OCI-LY1 (cell line): ENCODE measurements around the gene SP6.

Experiments
- EZH2 ChIP-seq: fragments of 200-600 bp; sonication (generic), shearing (Covaris generic); IDR thresholded peaks from 2 replicates; pipeline ENCODE4 v1.8.0; 2017; ENCODE audit warnings: borderline replicate concordance, mixed run types, mild to moderate bottlenecking, antibody characterized with exemption, low read length, moderate library complexity, mixed read lengths
- TF ChIP-seq, protein P1 (sequence below): fragments of 200-600 bp; sonication (generic), shearing (Covaris generic); IDR thresholded peaks from 2 replicates; pipeline ENCODE4 v1.5.1; 2017; ENCODE audit warnings: mild to moderate bottlenecking, antibody characterized with exemption, low read length, moderate library complexity, mixed read lengths

DNA sequence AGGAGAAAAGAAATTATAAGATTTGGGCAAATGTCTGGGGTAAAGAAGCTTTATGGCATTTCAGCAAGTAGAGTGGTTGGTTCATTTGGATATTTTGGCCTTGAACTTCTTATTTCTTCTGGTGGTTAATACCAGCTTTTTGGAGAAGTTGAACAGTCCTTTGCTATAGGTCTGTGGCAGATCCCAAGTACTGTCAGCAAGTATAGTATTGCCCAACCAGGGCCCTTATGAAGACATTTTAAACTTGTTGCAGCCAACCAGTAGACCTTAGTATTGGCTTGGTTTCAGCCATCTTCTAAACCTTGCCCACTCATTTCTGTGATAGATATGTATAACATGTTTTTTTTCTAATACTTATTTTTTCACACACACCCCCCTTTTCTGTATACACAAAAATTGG lies 47.3 kb upstream of the SP6 start:
- TF ChIP-seq, protein P1, sequence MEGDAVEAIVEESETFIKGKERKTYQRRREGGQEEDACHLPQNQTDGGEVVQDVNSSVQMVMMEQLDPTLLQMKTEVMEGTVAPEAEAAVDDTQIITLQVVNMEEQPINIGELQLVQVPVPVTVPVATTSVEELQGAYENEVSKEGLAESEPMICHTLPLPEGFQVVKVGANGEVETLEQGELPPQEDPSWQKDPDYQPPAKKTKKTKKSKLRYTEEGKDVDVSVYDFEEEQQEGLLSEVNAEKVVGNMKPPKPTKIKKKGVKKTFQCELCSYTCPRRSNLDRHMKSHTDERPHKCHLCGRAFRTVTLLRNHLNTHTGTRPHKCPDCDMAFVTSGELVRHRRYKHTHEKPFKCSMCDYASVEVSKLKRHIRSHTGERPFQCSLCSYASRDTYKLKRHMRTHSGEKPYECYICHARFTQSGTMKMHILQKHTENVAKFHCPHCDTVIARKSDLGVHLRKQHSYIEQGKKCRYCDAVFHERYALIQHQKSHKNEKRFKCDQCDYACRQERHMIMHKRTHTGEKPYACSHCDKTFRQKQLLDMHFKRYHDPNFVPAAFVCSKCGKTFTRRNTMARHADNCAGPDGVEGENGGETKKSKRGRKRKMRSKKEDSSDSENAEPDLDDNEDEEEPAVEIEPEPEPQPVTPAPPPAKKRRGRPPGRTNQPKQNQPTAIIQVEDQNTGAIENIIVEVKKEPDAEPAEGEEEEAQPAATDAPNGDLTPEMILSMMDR: no peak
- no peak for TF ChIP-seq EZH2
